HepG2 (cell line): ENCODE results near the gene DHFR. TPM values are rescaled to one million over a fixed set of nuclear protein-coding genes. Genes with fewer than 3 reads are reported as not detected.

Experiments
- AGO2 ChIP-seq: fragments of 200-400 bp; formaldehyde crosslinking; optimal IDR thresholded peaks from 2 replicates; pipeline ENCODE3; 2017; ENCODE audit warnings: mild to moderate bottlenecking, low read depth, low read length, moderate library complexity
- ASH2L ChIP-seq: fragments of 300-600, 200-600 bp; sonication (generic); IDR thresholded peaks from 2 replicates; pipeline ENCODE4 v1.7.0; 2017; ENCODE audit warnings: low read depth, mild to moderate bottlenecking, moderate library complexity, mixed read lengths, low read length; ENCODE audit not compliant: insufficient read length
- ATF7 ChIP-seq, 2 experiments: fragments of 450-650 bp in 1 of 2; sonication (generic) in 1 of 2; formaldehyde crosslinking in 1 of 2; IDR thresholded peaks; 2 replicates each; pipeline versions ENCODE4 v1.4.0 to v1.6.1; 2016 to 2020; ENCODE audit warnings: antibody characterized with exemption in 1 of 2, mild to moderate bottlenecking in 1 of 2, missing genetic modification reagents in 1 of 2
- FOXM1 ChIP-seq: sonication (generic); formaldehyde crosslinking; IDR thresholded peaks from 2 replicates; pipeline ENCODE4 v1.5.0; 2020; ENCODE audit warnings: missing genetic modification reagents
- HNF4G ChIP-seq, 2 experiments: sonication (generic) in 1 of 2; formaldehyde crosslinking in 1 of 2; IDR thresholded peaks; 2 replicates each; pipeline versions ENCODE4 v1.4.0 to v1.6.1; 2011 to 2020; ENCODE audit warnings: borderline replicate concordance in 2 of 2, low read depth in 2 of 2, mild to moderate bottlenecking in 2 of 2, low read length in 1 of 2, missing genetic modification reagents in 1 of 2, moderate library complexity in 1 of 2
- KDM5B ChIP-seq: sonication (generic); formaldehyde crosslinking; IDR thresholded peaks from 2 replicates; pipeline ENCODE4 v1.4.0; 2020; ENCODE audit warnings: missing genetic modification reagents, mild to moderate bottlenecking, borderline replicate concordance
- NR2F6 ChIP-seq, 2 experiments: IDR thresholded peaks; 2 replicates each; pipeline ENCODE4 v1.6.1; 2016; ENCODE audit warnings: antibody characterized with exemption in 1 of 2, mild to moderate bottlenecking in 1 of 2
- SRSF9 ChIP-seq: fragments of 200-400 bp; formaldehyde crosslinking; IDR thresholded peaks from 2 replicates; pipeline ENCODE4 v1.6.1; 2018; ENCODE audit warnings: borderline replicate concordance, mild to moderate bottlenecking, low read depth, low read length; ENCODE audit not compliant: insufficient read depth, poor library complexity, severe bottlenecking
- ZBTB21 ChIP-seq: sonication (generic); formaldehyde crosslinking; IDR thresholded peaks from 2 replicates; pipeline ENCODE4 v1.4.0; 2020; ENCODE audit warnings: missing genetic modification reagents
- ZNF354B ChIP-seq: sonication (generic); formaldehyde crosslinking; IDR thresholded peaks from 2 replicates; pipeline ENCODE4 v1.8.0; 2022; ENCODE audit warnings: mild to moderate bottlenecking, missing genetic modification reagents
- polyA plus RNA-seq, 8 experiments: library from polyadenylated mRNA; depleted of rRNA in 3 of 8; stranded (reverse) in 7 of 8; unstranded in 1 of 8; fragments of >200 nt; fragmentation: Illumina TruSeq in 4 of 8; extraction: Trizol in 4 of 8; gene quantifications; 2 replicates each; pipeline versions ENCODE4 v1.2.1 to v1.2.3, GENCODE V29; 2011 to 2016; ENCODE audit warnings: low read depth in 4 of 8, missing spikeins in 1 of 8, mixed read lengths in 1 of 8; ENCODE audit not compliant: insufficient read depth in 1 of 8
- total RNA-seq, 5 experiments: library from RNA; depleted of rRNA; stranded (reverse); fragments of >200 nt; fragmentation: Illumina TruSeq; extraction: Trizol; gene quantifications; 2 replicates each; pipeline ENCODE4 v1.2.3, GENCODE V29; 2016; ENCODE audit warnings: low read depth in 1 of 5
- TF ChIP-seq, protein P1 (sequence below): sonication (generic); formaldehyde crosslinking; IDR thresholded peaks from 2 replicates; pipeline ENCODE4 v1.4.0; 2020; ENCODE audit warnings: missing genetic modification reagents
- TF ChIP-seq, protein P2 (sequence below): sonication (generic); formaldehyde crosslinking; IDR thresholded peaks from 2 replicates; pipeline ENCODE4 v1.4.0; 2020; ENCODE audit warnings: missing genetic modification reagents
- TF ChIP-seq, protein P3 (sequence below): sonication (generic); formaldehyde crosslinking; IDR thresholded peaks from 2 replicates; pipeline ENCODE4 v1.4.0; 2020; ENCODE audit warnings: missing genetic modification reagents
- TF ChIP-seq, protein P4 (sequence below): sonication (generic); formaldehyde crosslinking; IDR thresholded peaks from 2 replicates; pipeline ENCODE4 v1.4.0; 2020; ENCODE audit warnings: missing genetic modification reagents

The DHFR gene
- total and polyA plus RNA-seq, 2 of the 13 experiments (the other 11 are each of a cell fraction or from before 2014, with no cell fraction given), result 22.8 to 59.0 TPM

DNA sequence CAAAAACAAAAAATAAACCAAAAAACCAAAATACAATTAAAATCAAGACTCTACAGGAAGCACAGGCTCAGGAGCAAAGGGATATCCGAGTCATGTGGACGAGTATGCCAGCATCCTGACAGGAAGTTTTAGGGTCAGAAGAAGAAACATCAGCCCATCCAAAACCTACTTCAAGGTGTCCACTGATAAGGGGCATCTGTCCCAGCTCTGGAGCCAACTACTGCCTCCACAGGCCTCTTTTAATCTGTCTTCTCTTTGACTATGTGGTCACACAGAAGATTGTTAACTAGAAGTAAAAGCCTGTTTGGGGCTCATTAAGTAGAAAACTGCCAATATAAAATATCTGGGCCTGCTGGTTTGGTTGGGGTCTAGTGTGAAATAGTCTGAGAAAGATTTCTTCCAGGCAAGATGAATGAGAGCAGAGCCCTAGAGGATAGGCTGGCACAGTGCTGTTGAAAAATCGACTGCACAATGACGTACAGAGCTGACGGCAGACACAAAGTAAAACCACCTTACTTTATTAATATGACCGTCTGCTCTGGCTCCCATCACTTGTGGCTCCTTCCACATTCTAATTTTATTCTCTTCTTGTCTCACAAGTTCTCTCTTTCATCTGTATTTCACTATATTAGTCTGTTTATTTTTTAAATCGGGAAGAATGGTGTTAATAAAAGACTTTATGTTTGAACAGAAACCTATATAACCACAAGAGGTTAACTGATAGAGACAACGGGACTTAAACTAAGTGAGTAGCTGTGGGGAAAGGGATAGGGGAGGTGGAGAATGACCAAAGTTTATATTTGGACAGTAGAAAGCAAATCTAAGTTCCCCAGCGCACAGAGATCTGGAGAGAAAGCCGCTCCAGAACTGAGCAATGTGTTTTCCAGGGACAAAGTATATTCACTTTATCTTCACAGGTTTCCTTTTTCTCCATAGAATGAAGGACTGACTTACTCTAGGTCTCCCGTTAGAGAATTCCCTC is 23.2 kb downstream of the DHFR start (continued):
- TF ChIP-seq, protein P1, sequence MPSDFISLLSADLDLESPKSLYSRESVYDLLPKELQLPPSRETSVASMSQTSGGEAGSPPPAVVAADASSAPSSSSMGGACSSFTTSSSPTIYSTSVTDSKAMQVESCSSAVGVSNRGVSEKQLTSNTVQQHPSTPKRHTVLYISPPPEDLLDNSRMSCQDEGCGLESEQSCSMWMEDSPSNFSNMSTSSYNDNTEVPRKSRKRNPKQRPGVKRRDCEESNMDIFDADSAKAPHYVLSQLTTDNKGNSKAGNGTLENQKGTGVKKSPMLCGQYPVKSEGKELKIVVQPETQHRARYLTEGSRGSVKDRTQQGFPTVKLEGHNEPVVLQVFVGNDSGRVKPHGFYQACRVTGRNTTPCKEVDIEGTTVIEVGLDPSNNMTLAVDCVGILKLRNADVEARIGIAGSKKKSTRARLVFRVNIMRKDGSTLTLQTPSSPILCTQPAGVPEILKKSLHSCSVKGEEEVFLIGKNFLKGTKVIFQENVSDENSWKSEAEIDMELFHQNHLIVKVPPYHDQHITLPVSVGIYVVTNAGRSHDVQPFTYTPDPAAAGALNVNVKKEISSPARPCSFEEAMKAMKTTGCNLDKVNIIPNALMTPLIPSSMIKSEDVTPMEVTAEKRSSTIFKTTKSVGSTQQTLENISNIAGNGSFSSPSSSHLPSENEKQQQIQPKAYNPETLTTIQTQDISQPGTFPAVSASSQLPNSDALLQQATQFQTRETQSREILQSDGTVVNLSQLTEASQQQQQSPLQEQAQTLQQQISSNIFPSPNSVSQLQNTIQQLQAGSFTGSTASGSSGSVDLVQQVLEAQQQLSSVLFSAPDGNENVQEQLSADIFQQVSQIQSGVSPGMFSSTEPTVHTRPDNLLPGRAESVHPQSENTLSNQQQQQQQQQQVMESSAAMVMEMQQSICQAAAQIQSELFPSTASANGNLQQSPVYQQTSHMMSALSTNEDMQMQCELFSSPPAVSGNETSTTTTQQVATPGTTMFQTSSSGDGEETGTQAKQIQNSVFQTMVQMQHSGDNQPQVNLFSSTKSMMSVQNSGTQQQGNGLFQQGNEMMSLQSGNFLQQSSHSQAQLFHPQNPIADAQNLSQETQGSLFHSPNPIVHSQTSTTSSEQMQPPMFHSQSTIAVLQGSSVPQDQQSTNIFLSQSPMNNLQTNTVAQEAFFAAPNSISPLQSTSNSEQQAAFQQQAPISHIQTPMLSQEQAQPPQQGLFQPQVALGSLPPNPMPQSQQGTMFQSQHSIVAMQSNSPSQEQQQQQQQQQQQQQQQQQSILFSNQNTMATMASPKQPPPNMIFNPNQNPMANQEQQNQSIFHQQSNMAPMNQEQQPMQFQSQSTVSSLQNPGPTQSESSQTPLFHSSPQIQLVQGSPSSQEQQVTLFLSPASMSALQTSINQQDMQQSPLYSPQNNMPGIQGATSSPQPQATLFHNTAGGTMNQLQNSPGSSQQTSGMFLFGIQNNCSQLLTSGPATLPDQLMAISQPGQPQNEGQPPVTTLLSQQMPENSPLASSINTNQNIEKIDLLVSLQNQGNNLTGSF (CRISPR knock-in tag), result no peak
- TF ChIP-seq FOXM1 (CRISPR knock-in tag) (no peak), ASH2L (peak; percentile 71), SRSF9 (no peak), KDM5B (no peak), ZBTB21 (CRISPR knock-in tag) (peak; percentile 64; the same call in 1 of the 2 replicates), AGO2 (no peak), ATF7 (IDR thresholded peaks at IDR 0.05) (no peak), ATF7 (CRISPR knock-in tag; IDR thresholded peaks at IDR 0.05) (no peak), ZNF354B (CRISPR knock-in tag) (no peak), HNF4G (IDR thresholded peaks at IDR 0.05; ENCODE audit: borderline replicate concordance, low read depth, low read length) (peak; percentile 36; the same call in 1 of the 2 replicates), HNF4G (CRISPR knock-in tag; IDR thresholded peaks at IDR 0.05; ENCODE audit: borderline replicate concordance, low read depth) (no peak), NR2F6 (IDR thresholded peaks at IDR 0.05) (peak; percentile 55), NR2F6 (CRISPR knock-in tag; IDR thresholded peaks at IDR 0.05) (no peak)
- TF ChIP-seq, protein P2, sequence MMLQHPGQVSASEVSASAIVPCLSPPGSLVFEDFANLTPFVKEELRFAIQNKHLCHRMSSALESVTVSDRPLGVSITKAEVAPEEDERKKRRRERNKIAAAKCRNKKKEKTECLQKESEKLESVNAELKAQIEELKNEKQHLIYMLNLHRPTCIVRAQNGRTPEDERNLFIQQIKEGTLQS (CRISPR knock-in tag), result no peak
- TF ChIP-seq, protein P3, sequence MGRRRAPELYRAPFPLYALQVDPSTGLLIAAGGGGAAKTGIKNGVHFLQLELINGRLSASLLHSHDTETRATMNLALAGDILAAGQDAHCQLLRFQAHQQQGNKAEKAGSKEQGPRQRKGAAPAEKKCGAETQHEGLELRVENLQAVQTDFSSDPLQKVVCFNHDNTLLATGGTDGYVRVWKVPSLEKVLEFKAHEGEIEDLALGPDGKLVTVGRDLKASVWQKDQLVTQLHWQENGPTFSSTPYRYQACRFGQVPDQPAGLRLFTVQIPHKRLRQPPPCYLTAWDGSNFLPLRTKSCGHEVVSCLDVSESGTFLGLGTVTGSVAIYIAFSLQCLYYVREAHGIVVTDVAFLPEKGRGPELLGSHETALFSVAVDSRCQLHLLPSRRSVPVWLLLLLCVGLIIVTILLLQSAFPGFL (CRISPR knock-in tag), result no peak
- TF ChIP-seq, protein P4, sequence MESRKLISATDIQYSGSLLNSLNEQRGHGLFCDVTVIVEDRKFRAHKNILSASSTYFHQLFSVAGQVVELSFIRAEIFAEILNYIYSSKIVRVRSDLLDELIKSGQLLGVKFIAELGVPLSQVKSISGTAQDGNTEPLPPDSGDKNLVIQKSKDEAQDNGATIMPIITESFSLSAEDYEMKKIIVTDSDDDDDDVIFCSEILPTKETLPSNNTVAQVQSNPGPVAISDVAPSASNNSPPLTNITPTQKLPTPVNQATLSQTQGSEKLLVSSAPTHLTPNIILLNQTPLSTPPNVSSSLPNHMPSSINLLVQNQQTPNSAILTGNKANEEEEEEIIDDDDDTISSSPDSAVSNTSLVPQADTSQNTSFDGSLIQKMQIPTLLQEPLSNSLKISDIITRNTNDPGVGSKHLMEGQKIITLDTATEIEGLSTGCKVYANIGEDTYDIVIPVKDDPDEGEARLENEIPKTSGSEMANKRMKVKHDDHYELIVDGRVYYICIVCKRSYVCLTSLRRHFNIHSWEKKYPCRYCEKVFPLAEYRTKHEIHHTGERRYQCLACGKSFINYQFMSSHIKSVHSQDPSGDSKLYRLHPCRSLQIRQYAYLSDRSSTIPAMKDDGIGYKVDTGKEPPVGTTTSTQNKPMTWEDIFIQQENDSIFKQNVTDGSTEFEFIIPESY (CRISPR knock-in tag), result no peak
